ENCODE results near the gene PRM2.

PRM2 gene

DNA sequence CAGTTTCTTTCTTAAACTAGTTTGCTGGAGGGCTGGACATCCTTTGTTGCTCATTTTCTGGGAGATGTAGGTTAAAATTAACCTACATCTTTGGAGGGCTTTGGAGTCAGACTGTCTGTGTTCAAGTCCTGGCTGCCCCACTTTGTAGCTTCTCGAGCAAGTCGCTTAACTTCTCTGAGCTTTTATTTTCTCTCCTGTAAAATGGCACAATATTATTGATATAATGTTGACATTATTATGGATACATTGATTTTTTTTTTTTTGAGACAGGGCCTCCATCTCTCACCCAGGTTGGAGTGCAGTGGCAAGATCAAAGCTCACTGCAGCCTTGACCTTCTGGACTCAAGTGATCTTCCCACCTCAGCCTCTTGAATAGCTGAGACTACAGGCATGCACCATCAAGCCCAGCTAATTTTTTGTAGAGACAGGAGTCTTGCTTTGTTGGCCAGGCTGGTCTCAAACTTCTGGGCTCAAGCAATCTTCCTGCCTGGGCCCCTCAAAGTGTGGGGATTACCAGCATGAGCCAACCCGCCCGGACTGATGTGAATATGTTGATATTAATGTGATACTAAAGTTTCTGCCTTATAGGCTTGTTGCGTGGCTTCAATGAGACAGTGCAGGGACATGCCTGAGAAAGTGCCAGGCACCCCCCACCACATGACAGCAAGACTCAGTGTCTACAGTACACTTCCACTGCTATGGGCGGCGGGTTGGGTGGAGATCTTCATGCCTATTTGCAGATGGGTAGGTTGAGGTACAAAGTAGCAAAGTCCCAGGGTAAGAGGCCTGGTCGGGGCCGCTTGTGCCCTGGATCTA lies 37.4 kb upstream of the PRM2 start:
- Histone ChIP-seq H3K27ac (replicated peaks) (no peak overlapping the region), H3K27me3 (ENCODE audit: insufficient read depth, poor library complexity, severe bottlenecking) (no peaks in the 10 kb centered on the region), H3K4me3 (replicated peaks; ENCODE audit: insufficient read depth, low read length) (no peak overlapping the region)
- DNase-seq (ENCODE audit: low read depth in 1 of 2, low spot score in 1 of 2), result no peak
- TF ChIP-seq POLR2AphosphoS5 (IDR thresholded peaks at IDR 0.05; ENCODE audit: low read depth) (no peak), REST (IDR thresholded peaks at IDR 0.05; ENCODE audit: insufficient replicate concordance, low read depth) (no peak), SPI1 (IDR thresholded peaks at IDR 0.05; ENCODE audit: borderline replicate concordance, low read depth) (no peak), GABPA (IDR thresholded peaks at IDR 0.05; ENCODE audit: low read depth) (no peak)
- TF ChIP-seq, protein P1, sequence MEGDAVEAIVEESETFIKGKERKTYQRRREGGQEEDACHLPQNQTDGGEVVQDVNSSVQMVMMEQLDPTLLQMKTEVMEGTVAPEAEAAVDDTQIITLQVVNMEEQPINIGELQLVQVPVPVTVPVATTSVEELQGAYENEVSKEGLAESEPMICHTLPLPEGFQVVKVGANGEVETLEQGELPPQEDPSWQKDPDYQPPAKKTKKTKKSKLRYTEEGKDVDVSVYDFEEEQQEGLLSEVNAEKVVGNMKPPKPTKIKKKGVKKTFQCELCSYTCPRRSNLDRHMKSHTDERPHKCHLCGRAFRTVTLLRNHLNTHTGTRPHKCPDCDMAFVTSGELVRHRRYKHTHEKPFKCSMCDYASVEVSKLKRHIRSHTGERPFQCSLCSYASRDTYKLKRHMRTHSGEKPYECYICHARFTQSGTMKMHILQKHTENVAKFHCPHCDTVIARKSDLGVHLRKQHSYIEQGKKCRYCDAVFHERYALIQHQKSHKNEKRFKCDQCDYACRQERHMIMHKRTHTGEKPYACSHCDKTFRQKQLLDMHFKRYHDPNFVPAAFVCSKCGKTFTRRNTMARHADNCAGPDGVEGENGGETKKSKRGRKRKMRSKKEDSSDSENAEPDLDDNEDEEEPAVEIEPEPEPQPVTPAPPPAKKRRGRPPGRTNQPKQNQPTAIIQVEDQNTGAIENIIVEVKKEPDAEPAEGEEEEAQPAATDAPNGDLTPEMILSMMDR (IDR thresholded peaks at IDR 0.05; ENCODE audit: insufficient read depth, low read length), result no peak

- TF ChIP-seq, protein P1 (IDR thresholded peaks at IDR 0.05; ENCODE audit: insufficient read depth, low read length), result no peak
- TF ChIP-seq POLR2AphosphoS5 (IDR thresholded peaks at IDR 0.05; ENCODE audit: low read depth) (no peak), GABPA (IDR thresholded peaks at IDR 0.05; ENCODE audit: low read depth) (no peak)
- peak in 1 of 2 experiments; percentile 41 for DNase-seq (ENCODE audit: low read depth in 1 of 2, low spot score in 1 of 2)
- Histone ChIP-seq H3K4me3 (replicated peaks; ENCODE audit: insufficient read depth, low read length) (no peak overlapping the region), H3K27ac (replicated peaks) (no peak overlapping the region), H3K27me3 (ENCODE audit: insufficient read depth, poor library complexity, severe bottlenecking) (no peaks in the 10 kb centered on the region)
Observed at GRCh38 chr16:11312718-11313492, 36.6 kb upstream of the PRM2 start.

DNA sequence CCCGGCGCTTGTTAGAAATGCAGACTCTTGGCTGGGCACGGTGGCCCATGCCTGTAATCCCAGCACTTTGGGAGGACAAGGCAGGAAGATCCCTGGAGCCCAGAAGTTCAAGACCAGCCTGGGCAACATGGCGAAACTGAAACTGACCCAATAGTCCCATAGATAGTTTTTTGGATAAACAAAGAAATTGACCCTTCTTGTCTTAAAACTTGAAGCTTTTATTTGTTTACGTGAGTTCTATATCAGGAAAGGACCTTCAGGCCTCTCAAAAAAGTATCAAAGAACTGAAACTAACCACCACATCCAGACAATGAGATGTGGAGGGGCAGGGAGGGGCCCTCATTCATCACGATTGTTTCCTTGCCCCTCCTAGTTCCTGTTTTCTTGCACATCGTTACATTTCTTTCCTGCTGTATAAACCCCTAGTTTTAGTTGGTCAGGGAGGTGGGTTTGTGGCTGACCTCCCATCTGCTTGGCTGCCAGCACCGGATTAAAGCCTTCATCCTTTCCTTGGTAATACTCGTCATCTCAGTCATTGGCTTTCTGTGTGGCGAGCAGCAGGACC lies 34.8 kb upstream of the PRM2 start:
- Histone ChIP-seq H3K27me3 (ENCODE audit: insufficient read depth, poor library complexity, severe bottlenecking) (no peaks in the 10 kb centered on the region), H3K4me3 (replicated peaks; ENCODE audit: insufficient read depth, low read length) (no peak overlapping the region), H3K27ac (replicated peaks) (peak overlapping the region; percentile 91)
- peak in 1 of 2 experiments; percentile 77 for DNase-seq (ENCODE audit: low read depth in 1 of 2, low spot score in 1 of 2)
- TF ChIP-seq, protein P1 (IDR thresholded peaks at IDR 0.05; ENCODE audit: insufficient read depth, low read length), result no peak
- TF ChIP-seq SPI1 (IDR thresholded peaks at IDR 0.05; ENCODE audit: borderline replicate concordance, low read depth), result peak; percentile 81; the same call in 1 of the 2 replicates

DNA sequence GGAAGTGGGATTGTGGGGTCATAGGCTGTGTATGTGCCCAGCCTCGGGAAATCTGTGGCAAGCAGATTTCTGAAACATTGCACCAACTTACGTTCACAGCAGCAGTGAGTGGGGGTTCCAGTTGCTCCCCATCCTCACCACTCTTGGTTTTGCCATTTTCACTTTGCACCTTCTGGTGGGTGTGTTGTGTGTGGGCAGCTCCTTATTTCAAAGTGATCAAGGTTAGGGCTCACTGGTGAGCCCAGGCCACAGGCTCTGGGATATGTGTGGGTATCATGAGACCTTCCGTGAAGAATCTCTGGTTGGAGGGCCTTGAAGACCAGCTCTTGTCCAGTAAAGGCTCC lies 34.3 kb upstream of the PRM2 start:
- Histone ChIP-seq H3K27ac (replicated peaks) (peak overlapping the region; percentile 91), H3K4me3 (replicated peaks; ENCODE audit: insufficient read depth, low read length) (no peak overlapping the region), H3K27me3 (ENCODE audit: insufficient read depth, poor library complexity, severe bottlenecking) (no peaks in the 10 kb centered on the region)
- DNase-seq (ENCODE audit: low read depth in 1 of 2, low spot score in 1 of 2), result no peak
- no peak for TF ChIP-seq SPI1 (IDR thresholded peaks at IDR 0.05; ENCODE audit: borderline replicate concordance, low read depth)
- TF ChIP-seq POLR2AphosphoS5 (IDR thresholded peaks at IDR 0.05; ENCODE audit: low read depth), result no peak
- TF ChIP-seq GABPA (IDR thresholded peaks at IDR 0.05; ENCODE audit: low read depth), result no peak
- TF ChIP-seq, protein P1 (IDR thresholded peaks at IDR 0.05; ENCODE audit: insufficient read depth, low read length), result no peak
- no peak for TF ChIP-seq REST (IDR thresholded peaks at IDR 0.05; ENCODE audit: insufficient replicate concordance, low read depth)

All from HL-60 (cell line).